Testis (tissue), 3 donors: ENCODE data around the gene CNGB1. TPM values are rescaled to one million over a fixed set of nuclear protein-coding genes. Genes with fewer than 3 reads are reported as not detected.

Experiments
- DNase-seq: peaks from one replicate; pipeline ENCODE4 v3.0.0-alpha.2; 2019
- H3K27ac ChIP-seq, 2 donors: fragments of 200-600 bp; sonication (generic); one replicate each; pipeline ENCODE4 v1.5.1; 2019
- H3K27me3 ChIP-seq: fragments of 200-600 bp; sonication (generic); one replicate; pipeline ENCODE4 v1.5.1; 2019
- H3K36me3 ChIP-seq: fragments of 200-600 bp; sonication (generic); one replicate; pipeline ENCODE4 v1.5.1; 2017; ENCODE audit warnings: low read depth; ENCODE audit errors: missing control alignments
- H3K4me1 ChIP-seq: fragments of 200-600 bp; sonication (generic); one replicate; pipeline ENCODE4 v1.5.1; 2019
- H3K4me3 ChIP-seq, 2 donors: fragments of 200-600 bp; sonication (generic); one replicate each; pipeline ENCODE4 v1.5.1; 2017 to 2019
- H3K9me3 ChIP-seq: fragments of 200-600 bp; sonication (generic); one replicate; pipeline ENCODE4 v1.5.1; 2017
- POLR2A ChIP-seq: fragments of 450-650 bp; IDR thresholded peaks from one replicate; pipeline ENCODE4 v1.6.1; 2017; ENCODE audit warnings: antibody characterized with exemption, mild to moderate bottlenecking, moderate library complexity
- WGBS, 2 donors: methylation state at CpG; one replicate each; pipeline ENCODE4 v1.1.5; 2018; 5-methylcytosine and 5-hydroxymethylcytosine counted together
- intact Hi-C: fragments of 100-400 bp; cut with DNase I; formaldehyde crosslinking; loops from one replicate; pipeline ENCODE4 v1.15.1; 2023; ENCODE audit warnings: low total_unique reads
- polyA plus RNA-seq: library from polyadenylated mRNA; stranded (reverse); fragments of 350-450 nt; fragmentation: Illumina TruSeq; extraction: RNeasy Lipid Tissue Mini Kit (QIAGEN cat#74804); gene quantifications from one replicate; pipeline ENCODE4 v1.2.3, GENCODE V29; 2014; ENCODE audit warnings: low read depth, low replicate concordance; ENCODE audit not compliant: insufficient read depth
- total RNA-seq, 2 donors: library from RNA; depleted of rRNA; stranded (reverse); fragments of >200 nt; gene quantifications; one replicate each; pipeline ENCODE4 v1.2.3, GENCODE V29; 2016
- TF ChIP-seq, protein P1 (sequence below), 3 experiments: fragments of 450-650 bp in 2 of 3; fragments of 200-600 bp in 1 of 3; sonication (generic) in 1 of 3; IDR thresholded peaks; one replicate each; pipeline ENCODE4 v1.5.1; 2016 to 2019; ENCODE audit warnings: antibody characterized with exemption in 3 of 3, mild to moderate bottlenecking in 2 of 3, moderate library complexity in 1 of 3

The CNGB1 gene
- total and polyA plus RNA-seq, 3 donors from 2014 or later, result 0.76 to 1.2 (median 0.87) TPM

- Histone ChIP-seq H3K9me3 (no peaks in the 10 kb centered on the region), H3K27me3 (no peaks in the 10 kb centered on the region), H3K4me3 (no peak overlapping the region), H3K27ac (no peak overlapping the region), H3K36me3 (no peaks in the 10 kb centered on the region), H3K4me1 (no peaks in the 10 kb centered on the region)
- WGBS, 2 donors, result 91 to 93% methylated on average over 2 of the region's 2 CpGs
- intact Hi-C loops, result no loop called here
- TF ChIP-seq, protein P1, sequence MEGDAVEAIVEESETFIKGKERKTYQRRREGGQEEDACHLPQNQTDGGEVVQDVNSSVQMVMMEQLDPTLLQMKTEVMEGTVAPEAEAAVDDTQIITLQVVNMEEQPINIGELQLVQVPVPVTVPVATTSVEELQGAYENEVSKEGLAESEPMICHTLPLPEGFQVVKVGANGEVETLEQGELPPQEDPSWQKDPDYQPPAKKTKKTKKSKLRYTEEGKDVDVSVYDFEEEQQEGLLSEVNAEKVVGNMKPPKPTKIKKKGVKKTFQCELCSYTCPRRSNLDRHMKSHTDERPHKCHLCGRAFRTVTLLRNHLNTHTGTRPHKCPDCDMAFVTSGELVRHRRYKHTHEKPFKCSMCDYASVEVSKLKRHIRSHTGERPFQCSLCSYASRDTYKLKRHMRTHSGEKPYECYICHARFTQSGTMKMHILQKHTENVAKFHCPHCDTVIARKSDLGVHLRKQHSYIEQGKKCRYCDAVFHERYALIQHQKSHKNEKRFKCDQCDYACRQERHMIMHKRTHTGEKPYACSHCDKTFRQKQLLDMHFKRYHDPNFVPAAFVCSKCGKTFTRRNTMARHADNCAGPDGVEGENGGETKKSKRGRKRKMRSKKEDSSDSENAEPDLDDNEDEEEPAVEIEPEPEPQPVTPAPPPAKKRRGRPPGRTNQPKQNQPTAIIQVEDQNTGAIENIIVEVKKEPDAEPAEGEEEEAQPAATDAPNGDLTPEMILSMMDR (IDR thresholded peaks at IDR 0.05), result no peak
- no peak for TF ChIP-seq POLR2A
- DNase-seq, result no peak
Observed at GRCh38 chr16:57930533-57930932, 40.4 kb downstream of the CNGB1 start.

- TF ChIP-seq, protein P1 (IDR thresholded peaks at IDR 0.05), result no peak
- no peak for TF ChIP-seq POLR2A
- H3K36me3 ChIP-seq, result no peaks in the 10 kb centered on the region
- H3K4me3 ChIP-seq, result no peak overlapping the region
- intact Hi-C loops, result no loop called here
- H3K27ac ChIP-seq, result no peak overlapping the region
- 83 to 85% methylated on average over 3 of the region's 3 CpGs for WGBS, 2 donors
- no peaks in the 10 kb centered on the region for H3K9me3 ChIP-seq
- H3K27me3 ChIP-seq, result no peaks in the 10 kb centered on the region
- no peaks in the 10 kb centered on the region for H3K4me1 ChIP-seq
- no peak for DNase-seq
Observed at GRCh38 chr16:57929250-57929649, 41.7 kb downstream of the CNGB1 start.

DNA sequence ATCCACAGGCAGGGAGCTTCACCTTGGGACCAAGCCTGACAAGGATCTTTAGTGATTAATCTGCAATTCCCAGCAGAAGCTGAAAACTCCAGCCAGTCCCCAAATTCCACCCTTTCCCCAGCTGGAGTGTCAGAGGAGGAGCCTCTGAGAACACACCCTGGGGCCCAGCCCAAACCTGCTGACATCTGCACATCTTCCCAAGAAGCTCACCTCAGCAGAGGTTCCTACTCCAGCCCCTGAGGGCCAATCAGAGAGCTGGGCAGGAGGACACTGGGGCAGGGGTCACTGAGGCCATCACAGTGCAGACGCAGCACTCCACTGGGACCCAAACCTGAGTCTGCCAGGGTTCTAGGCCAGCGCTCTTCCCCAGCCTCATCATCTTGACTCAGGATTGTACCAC is 44.9 kb downstream of the CNGB1 start:
- intact Hi-C loops, result no loop called here
- Histone ChIP-seq H3K4me1 (no peaks in the 10 kb centered on the region), H3K9me3 (no peaks in the 10 kb centered on the region), H3K36me3 (no peaks in the 10 kb centered on the region), H3K4me3 (no peak overlapping the region), H3K27ac (no peak overlapping the region), H3K27me3 (no peaks in the 10 kb centered on the region)
- TF ChIP-seq POLR2A, result no peak
- TF ChIP-seq, protein P1 (IDR thresholded peaks at IDR 0.05), result no peak
- 100% methylated on average over 2 of the region's 2 CpGs; no CpG with 5 or more reads in 1 of the 2 donors for WGBS, 2 donors
- no peak for DNase-seq

DNA sequence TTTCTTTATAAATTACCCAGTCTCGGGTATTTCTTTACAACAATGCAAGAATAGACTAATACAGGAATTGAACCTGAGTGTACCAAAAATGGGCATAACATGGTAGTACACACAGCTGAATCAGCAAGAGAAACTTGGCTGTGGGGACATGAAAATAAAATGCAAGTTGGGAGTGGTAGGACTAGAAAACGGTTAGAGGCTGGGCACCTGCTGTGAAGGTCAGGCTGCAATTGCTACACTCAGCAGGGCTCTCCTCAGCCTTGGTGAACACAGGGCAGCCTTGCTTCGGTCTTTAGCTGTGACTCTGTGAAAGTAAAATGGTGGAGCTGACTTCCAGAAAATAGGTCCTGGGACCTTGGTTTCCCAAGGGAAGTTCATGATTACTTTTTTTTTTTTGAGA is 45.6 kb downstream of the CNGB1 start:
- intact Hi-C loops, result no loop called here

GRCh38 chr16:57924514-57924913 is 46.4 kb downstream of the CNGB1 start:
- Histone ChIP-seq H3K4me3 (no peak overlapping the region), H3K27ac (no peak overlapping the region), H3K27me3 (no peaks in the 10 kb centered on the region), H3K9me3 (no peaks in the 10 kb centered on the region), H3K4me1 (no peaks in the 10 kb centered on the region), H3K36me3 (no peaks in the 10 kb centered on the region)
- TF ChIP-seq, protein P1 (IDR thresholded peaks at IDR 0.05), result no peak
- TF ChIP-seq POLR2A, result no peak
- no peak for DNase-seq
- WGBS, 2 donors, result 83 to 87% methylated on average over 6 of the region's 6 CpGs
- intact Hi-C loops, result no loop called here

More for the DNA sequence above, 45.6 kb downstream of the CNGB1 start:
- H3K9me3 ChIP-seq, result no peaks in the 10 kb centered on the region
- no peaks in the 10 kb centered on the region for H3K36me3 ChIP-seq
- no peaks in the 10 kb centered on the region for H3K4me1 ChIP-seq
- WGBS, 2 donors, result 75 to 76% methylated on average over 3 of the region's 3 CpGs
- no peak overlapping the region for H3K27ac ChIP-seq
- no peak overlapping the region for H3K4me3 ChIP-seq
- DNase-seq, result no peak
- H3K27me3 ChIP-seq, result no peaks in the 10 kb centered on the region
- no peak for TF ChIP-seq POLR2A
- TF ChIP-seq, protein P1 (IDR thresholded peaks at IDR 0.05), result no peak
